Measurements from ENCODE around the gene CGNL1. TPM values are rescaled to one million over a fixed set of nuclear protein-coding genes. Genes with fewer than 3 reads are reported as not detected.
A peak's percentile ranks its signal among the peaks of the same experiment; 100 is the strongest.

CGNL1 gene
- total RNA-seq, 1 experiment from 2014 or later = 1.3 TPM

DNA sequence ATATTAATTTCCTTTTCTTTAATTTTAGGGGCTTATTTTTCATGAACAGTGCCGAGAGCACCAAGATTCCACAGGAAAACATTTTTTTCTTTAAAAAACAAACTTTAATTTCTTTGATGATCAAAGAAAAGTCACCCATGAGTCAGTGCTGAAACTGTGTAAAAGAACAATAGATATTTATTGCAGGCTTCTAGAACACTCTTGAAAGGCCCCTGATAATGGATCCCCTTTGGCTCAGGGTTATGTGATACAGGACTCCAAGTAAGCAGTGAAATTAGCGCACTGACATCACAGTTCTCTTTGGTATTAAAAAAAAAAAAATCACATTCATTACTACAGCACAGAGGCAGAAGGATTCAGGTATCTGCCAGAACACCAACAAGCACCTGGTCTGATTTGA lies 149.3 kb downstream of the CGNL1 start:
- DNase-seq (ENCODE audit: low read depth) = no peak

DNA sequence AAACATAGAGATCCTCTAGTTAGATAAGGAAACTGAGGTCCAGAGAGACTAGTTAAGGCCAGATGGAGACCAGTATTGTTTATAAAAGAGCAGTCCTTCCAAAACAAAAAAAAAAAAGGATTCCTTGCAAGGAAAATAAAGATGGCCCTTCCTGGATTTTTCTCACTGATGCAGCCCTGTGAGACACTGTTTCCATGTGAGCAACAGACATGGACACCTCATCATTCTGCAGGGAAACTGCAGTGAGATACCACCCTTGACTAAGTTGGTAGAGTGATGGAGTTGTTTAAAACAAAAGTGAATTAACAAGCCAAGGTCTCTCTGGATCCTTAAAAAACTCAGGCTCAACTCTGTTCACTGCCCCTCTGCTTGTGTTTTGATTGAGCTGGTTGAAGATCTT lies 149.8 kb downstream of the CGNL1 start:
- DNase-seq (ENCODE audit: low read depth) = no peak

DNA sequence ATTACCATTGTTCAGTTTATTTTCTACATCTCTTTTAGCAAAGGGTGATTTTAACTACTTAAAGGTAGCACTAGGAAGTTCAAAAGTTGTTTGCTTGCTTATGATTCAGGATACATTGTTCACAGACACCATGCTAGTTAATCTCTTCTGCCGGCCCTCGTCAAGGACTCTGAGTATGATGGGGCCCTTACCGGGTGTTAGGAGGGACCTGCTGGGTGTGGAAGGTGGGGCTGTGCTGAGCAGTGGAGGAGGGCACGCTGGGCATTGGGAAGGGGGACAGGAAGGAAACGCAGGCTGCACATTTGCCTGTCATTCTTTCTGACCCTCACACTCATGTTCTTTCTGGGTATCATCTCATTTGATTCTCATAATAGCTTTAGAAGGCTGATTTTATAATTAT lies 150.3 kb downstream of the CGNL1 start:
- no peak for DNase-seq (ENCODE audit: low read depth)

DNA sequence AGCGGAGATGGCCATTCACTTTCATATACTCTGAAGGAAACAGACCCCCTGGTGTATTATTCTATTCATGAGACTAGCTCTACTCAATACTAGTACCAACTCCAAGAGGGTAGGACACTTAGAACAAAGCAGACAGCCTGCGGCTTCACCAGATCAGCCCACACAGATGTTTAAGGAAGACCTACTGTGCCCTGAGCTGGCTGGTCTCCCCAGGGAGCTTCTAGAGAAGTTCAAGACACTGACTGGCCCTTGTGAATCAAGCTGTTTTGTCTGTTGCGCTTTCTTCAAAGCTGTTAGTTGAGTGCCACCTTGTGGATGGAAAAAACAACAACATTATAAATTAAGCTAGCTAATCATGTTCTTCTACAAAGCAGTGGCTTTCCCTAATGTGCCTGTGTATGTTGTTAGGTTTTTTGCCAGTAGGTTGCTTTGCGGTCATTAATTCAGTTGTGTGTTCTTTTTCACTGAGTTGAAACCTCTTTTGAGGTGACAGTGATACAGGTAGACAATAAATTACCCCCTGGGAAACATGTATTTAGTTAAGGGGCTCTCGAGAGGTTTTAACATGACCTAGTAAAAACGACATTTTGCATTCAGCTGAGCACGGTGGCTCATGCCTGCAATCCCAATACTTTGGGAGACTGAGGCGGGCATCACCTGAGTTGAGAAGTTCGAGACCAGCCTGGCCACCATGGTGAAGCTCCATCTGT lies 151.2 kb downstream of the CGNL1 start:
- peak; percentile 81 for DNase-seq (ENCODE audit: low read depth)

DNA sequence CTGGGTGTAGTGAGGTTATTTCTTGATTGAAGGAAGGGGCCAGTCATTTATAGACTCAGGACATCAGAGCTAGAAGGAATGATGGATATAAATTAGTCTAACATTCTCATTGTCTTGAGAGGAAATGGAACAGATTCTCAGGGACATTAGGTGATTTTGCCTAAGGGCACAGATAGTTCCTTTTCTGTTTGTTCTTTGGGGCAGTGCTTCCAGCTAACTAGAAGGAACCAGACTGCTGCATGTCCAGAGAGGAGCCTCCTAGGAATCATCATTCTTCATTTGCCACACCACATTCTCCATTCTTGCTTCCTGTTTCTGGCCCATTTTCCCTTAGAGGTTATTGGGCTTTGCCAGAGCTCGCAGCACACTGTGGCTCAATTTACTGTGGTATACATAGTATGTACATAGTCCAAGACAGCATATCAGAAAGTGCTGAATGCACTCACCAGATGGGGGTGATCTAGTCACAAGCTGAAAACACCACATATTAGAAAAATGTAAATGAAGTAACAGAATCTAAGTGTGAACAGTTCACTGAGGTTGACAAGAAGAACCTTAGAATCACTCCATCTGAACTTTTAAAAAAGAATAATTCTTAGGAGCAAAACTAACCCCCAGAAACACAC lies 152.7 kb downstream of the CGNL1 start:
- DNase-seq (ENCODE audit: low read depth) = no peak

DNA sequence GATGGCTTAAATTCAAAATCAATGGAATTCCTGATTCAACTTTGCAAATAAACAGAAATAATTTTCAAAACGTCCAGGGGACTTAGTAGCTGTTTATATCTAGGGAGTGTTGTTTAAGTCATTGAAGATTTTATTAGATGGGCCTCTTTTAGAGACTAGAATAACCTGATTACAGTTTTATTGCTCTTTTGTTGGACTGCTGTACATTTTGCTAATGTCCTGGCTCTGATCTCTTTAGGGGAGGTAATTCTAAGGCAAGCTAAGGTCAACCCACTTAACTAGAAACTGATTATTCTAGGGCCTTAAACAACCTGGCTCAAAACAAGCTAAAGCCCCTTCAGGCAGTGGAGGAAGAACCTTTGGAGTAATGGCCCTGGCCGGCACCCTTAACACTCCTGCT lies 153.4 kb downstream of the CGNL1 start:
- DNase-seq (ENCODE audit: low read depth) = no peak

DNA sequence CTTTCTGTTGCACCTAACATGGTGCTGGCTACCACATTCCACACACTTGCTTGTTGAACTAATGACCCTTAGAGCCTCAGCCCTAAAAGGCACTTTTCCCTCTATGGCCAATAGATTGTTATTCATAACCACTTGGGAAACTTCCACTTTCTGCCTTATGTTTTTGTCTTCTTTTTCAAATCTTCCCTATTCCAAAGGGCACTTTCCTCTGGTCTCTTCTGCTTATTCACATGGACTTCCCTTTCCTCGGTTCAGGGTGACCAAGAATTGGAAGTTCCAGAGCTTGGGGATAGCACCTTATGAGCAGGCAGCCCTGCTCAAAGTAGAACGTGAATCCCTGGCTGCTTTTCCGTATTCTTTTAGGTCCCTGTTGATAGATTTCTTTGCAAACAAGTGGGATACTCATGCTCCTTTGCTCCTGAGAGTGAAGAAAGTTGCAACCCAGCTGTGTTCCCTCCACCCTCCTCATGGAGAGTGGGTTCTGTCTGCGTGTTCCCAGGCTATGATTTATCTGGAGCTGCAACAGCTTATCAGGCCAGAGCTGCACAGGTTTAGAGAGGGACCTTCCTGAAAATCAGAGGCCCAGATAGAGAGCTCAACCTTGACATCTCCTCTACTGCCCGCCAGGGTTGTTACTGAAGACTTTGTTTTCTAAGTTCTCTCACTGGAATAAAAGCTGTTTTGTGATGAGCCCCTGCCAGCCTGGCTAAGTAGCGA lies 156.6 kb downstream of the CGNL1 start:
- no peak for DNase-seq (ENCODE audit: low read depth)

DNA sequence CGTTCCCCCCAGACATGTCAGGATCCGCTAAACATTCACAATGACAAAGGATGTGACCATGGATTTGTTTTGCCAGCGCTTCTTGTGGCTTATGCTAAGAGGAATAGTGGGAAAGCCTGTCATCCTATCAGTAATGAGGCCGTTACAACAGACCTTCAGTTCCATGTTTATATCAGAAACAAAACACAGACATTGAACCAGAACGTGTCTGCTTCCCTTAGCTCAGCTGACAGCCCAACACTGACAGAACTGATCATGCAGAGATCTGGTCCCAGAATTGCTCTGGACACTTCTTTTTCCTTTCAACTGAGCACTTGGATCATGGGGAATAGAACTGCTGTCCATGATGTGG lies 157.1 kb downstream of the CGNL1 start:
- no peak for DNase-seq (ENCODE audit: low read depth)

DNA sequence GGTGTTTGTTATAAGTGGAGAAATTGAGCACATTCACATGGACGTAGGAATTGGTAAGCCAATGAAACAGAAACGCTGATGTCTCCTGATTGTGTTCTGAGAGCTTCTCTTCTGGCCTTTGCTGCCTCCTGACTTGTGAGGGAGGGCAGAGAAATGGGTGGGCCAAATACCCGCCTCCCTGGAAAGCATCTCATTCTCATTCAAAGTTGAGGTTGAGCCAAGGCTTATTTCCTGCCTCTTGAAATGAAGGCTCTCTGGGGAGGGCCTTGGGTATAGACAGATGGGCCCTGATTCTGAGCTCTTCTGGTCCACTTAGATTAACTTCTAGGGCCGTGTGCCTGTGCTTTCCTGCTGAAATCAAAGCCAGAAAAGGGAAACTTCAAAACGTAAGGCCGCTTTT lies 158.0 kb downstream of the CGNL1 start:
- no peak for DNase-seq (ENCODE audit: low read depth)

DNA sequence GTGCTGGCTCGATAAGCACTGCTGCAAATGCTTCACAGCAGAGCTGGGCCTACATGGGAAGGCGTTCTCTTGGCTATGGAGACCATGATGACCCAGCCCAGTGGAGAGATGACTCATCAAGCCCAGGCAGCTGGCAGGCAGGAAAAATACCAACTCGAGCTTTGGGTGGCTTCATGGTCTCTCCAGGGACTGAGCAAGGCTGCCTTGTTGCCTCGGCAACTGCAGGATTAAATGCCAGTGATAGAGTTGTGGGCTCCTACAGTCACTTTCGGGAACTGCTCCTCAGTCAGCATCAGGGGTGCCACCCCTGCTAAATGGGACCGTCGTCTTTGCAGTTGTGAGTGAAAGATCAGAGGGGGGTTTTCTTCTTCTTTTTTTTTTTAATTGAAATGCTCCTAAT lies 160.8 kb downstream of the CGNL1 start:
- DNase-seq (ENCODE audit: low read depth) = peak; percentile 96

DNA sequence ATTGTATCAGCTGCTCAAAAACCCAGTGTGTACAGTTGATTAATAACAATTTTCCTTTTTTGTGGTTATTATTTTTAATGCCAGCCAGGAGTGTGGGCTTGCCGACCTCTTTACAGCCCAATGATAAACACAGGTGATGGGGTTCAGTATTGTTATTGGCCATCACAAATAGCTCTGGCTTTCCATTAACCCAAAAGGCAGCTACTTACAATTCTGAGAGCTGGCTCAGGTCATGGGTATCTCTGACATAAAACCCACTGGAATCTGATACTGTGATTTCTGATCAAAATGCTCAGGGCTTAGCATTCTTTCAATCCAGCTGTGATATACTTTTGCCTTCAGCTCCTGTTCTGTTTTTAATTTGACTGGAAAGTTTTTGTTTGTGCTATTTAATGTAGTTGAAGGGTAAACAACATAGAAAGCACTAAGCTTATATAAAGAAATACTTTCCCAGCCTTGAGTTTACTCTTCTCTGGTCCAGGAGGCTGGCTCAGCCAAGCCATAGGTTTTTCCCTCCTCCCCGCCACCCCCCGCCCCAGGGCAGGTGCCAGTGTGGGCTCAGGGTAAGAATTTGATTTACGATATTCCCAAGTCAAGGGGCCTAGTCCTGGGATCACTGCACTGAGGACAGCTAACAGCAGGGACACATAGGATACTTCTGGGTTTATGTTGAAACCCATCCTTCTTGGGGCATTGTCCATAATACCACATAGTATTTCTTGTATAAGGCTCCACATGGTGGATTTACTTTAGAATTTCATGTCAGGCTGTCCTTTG lies 161.4 kb downstream of the CGNL1 start:
- no peak for DNase-seq (ENCODE audit: low read depth)

DNA sequence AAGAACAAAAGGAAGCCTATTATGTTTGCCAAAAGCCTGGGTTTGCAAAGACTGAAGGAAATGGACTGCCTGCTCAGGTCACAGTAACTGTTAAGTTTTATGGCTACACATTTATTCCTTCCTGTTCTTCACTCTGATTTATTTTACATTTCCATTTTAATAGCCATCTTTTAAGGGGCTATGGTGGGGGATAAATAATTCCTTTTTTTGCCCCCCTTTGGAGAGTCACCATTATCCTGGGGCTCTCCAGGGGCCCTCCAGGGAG lies 161.9 kb downstream of the CGNL1 start:
- DNase-seq (ENCODE audit: low read depth) = no peak

DNA sequence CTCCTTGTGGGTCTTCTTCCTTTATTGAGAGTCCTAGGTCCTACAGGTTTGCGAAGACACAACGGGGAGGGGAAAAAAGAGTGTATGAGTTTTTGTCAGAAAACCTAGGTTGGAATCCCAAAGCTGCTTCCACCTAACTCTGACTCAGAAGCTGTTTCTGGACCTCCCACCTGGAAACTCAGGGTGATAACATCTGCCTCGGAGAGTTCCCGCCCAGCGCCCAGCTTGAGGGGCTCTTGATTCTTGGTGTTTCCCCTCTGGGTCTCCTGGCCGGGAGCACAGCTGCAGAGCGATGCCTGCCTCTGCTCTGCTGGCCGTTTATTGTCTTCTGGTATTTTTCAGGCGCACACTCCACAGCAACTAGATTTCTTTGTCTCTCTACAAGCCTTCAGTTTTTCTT lies 162.5 kb downstream of the CGNL1 start:
- DNase-seq (ENCODE audit: low read depth) = no peak

DNA sequence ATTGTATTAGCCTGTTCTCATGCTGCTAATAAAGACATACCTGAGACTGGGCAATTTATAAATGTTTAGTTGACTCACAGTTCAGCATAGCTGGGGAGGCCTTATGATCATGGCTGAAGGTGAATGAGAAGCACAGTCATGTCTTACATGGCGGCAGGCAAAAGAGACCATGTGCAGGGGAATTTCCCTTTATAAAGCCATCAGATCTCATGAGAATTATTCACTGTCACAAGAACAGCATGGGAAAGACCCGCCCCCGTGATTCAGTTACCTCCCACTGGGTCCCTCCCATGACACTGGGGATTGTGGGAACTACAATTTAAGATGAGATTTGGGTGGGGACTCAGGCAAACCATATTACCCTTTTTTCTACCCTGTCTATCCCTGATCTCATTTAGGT lies 163.9 kb downstream of the CGNL1 start:
- no peak for DNase-seq (ENCODE audit: low read depth)

DNA sequence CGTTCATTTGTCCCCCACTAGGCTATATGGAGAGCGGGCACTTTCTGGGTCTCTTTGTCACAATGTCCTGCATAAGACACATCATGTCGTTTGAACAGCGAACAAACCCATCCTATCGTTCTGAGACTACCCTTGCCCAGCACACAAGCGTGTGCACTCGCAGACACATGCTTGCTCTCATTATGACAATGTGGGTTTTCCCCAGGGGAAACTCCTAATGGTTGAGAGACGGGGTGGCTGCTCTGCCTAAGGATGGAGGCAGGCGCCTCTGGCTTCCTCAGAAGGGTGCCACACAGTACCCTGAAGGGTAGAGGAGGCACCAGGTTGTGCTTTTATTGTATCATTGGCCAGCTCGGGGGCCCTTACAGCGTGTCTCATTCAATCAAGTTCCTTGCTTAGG lies 164.4 kb downstream of the CGNL1 start:
- no peak for DNase-seq (ENCODE audit: low read depth)

DNA sequence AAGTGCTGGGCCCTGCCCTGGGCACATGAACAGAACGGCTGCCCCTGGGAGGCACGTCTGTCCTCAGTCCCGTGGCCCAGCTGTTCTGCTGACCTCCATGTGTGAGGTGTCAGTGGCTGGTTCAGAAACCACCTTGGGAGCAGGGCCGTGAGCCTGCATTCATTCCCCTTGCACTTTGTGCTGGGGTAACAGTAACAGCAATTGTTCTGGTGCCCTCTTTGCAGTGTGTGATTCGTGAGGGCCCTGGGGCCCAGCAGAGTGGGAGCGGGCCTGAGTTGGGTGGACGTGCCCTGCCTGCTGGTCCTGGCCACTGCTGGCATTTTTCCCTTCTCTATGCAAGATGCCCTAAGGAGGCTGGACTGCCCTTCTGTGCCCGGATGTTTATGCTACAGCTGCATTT lies 165.0 kb downstream of the CGNL1 start:
- DNase-seq (ENCODE audit: low read depth) = no peak

DNA sequence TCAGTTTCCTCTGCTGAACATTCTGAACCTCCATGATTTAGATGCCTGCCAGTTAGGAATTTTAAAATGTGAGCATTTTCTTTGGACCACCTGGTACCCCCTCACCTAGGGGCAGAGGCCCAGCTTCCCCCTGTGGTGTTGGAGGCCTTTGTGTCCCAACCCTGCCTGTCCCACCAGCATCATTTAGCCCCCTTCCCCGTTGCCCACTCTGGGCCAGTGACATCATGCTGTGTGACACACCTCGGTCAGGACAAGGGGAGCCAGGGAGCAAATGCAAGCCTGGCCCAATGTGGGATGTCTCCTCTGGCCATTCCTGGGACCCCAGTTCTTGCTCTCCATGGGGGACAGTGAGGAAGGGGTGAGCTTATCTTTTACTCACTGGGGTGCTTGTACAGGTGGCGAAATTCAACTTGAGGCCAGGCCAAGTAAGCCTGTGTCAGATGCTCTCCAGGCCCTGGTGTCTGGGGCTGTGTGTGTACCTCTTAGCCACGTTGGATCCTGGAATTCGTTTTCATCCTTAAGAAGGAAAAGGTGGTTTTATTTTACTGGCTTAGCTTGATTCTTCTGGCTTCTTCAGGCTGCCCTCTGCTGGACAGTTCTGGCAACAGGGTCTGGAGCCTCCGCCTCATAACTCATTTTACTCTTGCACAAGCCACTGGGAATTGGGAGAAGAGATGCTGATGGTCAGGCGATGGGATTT lies 165.7 kb downstream of the CGNL1 start:
- peak; percentile 65 for DNase-seq (ENCODE audit: low read depth)

DNA sequence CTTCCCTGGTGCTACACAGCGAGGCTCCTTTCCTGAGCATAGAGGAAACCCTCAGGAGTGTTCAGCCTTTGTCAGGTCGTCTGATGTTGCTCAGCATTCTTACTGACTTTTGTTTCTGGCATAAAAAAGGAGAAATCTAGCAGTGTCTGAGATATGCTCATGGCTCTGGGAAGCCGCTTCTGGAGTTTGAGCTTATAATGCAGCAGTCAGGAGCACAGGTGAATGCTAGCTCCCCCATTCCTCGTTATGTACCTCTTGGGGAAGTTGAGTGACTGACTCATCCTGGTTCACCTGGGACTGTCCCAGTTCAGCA lies 166.2 kb downstream of the CGNL1 start:
- DNase-seq (ENCODE audit: low read depth) = no peak

DNA sequence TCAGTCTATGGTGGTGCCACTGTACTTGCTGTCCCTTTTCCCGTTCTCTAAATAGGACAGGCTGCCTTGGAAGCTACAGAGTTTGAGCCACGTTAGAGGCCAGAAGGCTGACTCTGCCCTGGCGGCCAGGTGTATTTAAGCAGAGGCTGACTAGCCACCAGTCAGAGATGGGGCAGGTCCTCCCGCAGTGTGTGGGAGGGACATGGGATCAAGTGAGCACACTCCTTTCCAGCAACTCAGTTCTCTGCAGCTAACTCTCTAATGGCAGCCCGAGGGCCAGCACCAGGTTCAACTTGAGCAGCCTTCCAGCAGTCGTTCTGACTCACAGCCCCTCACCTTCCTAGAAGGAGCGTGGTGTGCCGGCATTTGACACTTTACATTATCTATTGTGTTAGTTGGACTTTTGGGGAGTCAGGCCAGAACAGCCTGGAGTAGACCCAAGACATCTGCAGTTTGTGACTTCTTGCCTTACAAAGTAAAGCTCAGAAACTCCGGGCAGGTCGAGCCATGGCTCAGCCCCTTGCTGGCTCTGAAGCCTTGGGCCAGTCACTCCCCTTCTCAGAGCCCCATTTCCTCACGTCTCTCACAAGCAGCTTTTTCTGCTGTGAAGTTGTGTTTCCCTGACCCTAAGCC lies 168.7 kb downstream of the CGNL1 start:
- no peak for DNase-seq (ENCODE audit: low read depth)

DNA sequence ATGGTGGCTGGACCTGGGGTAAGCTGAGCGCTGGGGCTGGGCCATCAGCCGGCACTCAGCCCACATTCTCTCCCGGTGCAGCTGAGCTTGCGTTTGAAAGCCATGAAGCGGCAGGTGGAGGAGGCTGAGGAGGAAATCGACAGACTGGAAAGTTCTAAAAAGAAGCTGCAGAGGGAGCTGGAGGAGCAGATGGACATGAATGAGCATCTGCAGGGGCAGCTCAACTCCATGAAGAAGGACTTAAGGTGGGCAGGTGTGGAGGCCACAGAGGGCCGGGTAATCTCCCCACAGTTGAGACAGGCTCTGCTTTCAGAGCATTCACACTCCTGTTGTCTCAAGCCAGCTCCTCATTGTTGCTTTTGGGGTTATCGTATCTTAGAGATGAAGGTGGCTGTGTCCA lies 169.7 kb downstream of the CGNL1 start:
- no peak for DNase-seq (ENCODE audit: low read depth)

DNA sequence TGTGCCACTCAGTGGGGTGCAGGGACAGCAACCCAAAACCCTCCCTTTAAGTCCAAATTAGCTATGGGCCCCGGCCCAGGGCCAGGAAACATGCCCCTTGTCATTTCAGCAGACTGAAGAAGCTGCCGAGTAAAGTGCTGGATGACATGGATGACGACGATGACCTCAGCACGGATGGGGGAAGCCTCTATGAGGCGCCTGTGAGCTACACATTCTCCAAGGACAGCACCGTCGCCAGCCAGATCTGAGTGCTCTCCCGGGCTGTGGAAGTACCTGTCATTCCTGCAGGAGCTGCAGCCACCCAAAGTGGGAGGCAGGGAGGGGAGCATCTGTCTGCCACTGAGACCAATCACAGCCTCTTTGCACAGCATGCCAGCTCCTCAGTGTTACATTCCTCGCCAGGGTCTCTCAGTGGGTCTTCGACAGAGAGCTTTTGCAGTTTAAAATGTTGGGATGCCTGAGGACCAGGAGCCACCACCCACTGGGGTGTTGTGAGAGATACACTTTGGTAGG lies 171.0 kb downstream of the CGNL1 start:
- DNase-seq (ENCODE audit: low read depth) = no peak

DNA sequence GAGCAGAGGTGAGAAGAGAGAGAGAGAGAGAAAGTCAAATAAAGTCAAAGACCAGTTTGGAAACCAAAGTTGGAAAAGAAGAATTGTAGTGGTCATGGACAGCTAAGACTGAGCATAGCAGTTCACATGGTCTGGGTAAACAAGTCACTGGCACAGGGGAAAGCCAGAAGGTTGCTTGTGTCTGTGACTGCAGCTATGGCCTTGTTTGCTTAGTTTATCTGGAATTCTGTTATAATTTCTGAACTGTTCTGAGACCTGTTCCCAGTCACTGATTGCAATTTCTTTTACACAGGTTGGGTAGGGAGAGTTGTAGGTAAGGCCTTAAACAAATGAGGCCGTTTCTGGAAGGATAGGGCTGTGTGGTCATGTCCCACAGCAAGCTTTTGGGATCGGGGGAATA lies 172.0 kb downstream of the CGNL1 start:
- DNase-seq (ENCODE audit: low read depth) = no peak
